ENCODE data around the gene MAPK4. TPM values are rescaled to one million over a fixed set of nuclear protein-coding genes. Genes with fewer than 3 reads are reported as not detected.

Gene MAPK4
- polyA plus RNA-seq, 1 donor: 1.5 TPM

DNA sequence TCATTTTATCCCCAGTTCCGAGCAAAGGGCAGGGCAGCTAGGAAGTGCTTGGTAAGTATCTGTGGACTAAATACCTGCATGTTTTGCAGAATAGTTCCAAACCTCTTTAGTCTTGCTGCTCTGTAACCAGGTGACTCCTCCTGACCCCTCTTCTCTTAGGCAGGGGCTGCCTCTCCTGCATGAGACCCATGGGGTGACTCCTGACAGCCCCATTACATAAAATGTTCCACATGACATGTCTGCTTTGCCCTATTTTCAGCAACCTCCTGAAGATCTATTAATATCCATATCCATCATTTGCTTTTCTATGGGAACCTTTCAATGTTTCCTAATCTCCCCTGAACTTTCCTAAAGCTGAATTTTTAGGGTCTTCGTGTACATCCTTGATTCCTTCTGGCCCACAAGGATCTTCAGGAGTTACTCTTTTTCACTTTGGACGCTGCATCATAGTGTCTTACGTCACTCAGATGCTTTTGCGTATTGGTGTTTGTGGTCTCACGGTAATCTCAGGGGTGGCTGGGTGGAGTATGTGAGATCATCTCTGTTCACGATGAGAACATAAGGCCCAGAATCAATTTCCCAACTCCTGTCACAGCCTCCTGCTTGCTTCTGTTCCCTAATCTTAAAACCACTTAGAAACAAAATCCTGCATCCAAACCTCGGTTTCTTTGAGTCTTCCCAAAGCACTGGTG, 76.6 kb downstream of the MAPK4 start:
- no peak for DNase-seq
- Histone ChIP-seq H3K4me3 (ENCODE audit: low read length) (no peak overlapping the region), H3K27ac (ENCODE audit: low read length) (no peak overlapping the region), H3K4me1 (ENCODE audit: control insufficient read depth, insufficient read depth, low read length) (no peaks in the 10 kb centered on the region), H3K9me3 (ENCODE audit: control insufficient read depth, low read depth, low read length) (no peaks in the 10 kb centered on the region), H3K27me3 (ENCODE audit: control insufficient read depth, insufficient read depth, low read length) (no peaks in the 10 kb centered on the region), H3K36me3 (ENCODE audit: control insufficient read depth, insufficient read depth, low read length) (no peaks in the 10 kb centered on the region)
- 100% methylated on average over 1 of the region's 8 CpGs for WGBS (ENCODE audit: insufficient coverage, low lambda C conversion rate)

- Histone ChIP-seq H3K27me3 (ENCODE audit: control insufficient read depth, insufficient read depth, low read length) (no peaks in the 10 kb centered on the region), H3K36me3 (ENCODE audit: control insufficient read depth, insufficient read depth, low read length) (no peaks in the 10 kb centered on the region), H3K27ac (ENCODE audit: low read length) (no peak overlapping the region), H3K4me1 (ENCODE audit: control insufficient read depth, insufficient read depth, low read length) (no peaks in the 10 kb centered on the region), H3K9me3 (ENCODE audit: control insufficient read depth, low read depth, low read length) (no peaks in the 10 kb centered on the region), H3K4me3 (ENCODE audit: low read length) (no peak overlapping the region)
- 80% methylated on average over 1 of the region's 10 CpGs for WGBS (ENCODE audit: insufficient coverage, low lambda C conversion rate)
- DNase-seq: no peak
Observed at GRCh38 chr18:50638016-50638883, 78.4 kb downstream of the MAPK4 start.

DNA sequence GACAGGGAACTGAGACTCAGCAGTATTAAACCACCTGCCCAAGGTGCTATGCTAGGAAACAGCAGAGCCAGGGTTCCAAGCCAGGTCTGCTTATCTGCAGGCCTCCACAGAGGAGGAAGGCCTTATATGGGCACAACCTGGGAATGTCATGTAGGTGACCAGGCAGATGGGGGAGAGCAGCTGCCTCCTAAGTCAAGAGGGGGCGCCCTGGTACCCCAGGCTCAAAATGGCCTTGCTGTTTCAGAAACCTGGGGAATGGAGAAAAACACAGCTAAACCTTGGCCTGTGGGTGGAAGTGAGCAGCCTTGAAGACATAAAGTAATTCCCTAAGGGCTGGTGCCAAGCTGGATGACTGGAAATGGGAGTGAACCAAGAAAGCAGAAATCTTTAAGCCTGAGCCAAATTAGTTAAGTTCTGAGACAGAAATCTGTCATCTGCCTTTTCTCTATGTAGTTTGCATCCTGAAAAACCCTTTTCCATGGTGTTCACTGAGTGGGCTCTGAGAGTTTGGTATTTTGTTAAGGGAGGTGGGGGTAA, 79.1 kb downstream of the MAPK4 start:
- H3K4me3 ChIP-seq (ENCODE audit: low read length): no peak overlapping the region
- DNase-seq: no peak
- H3K27ac ChIP-seq (ENCODE audit: low read length): no peak overlapping the region
- no peaks in the 10 kb centered on the region for H3K4me1 ChIP-seq (ENCODE audit: control insufficient read depth, insufficient read depth, low read length)
- no CpG with 5 or more reads among the region's 1 CpG for WGBS (ENCODE audit: insufficient coverage, low lambda C conversion rate)
- H3K36me3 ChIP-seq (ENCODE audit: control insufficient read depth, insufficient read depth, low read length): no peaks in the 10 kb centered on the region
- H3K27me3 ChIP-seq (ENCODE audit: control insufficient read depth, insufficient read depth, low read length): no peaks in the 10 kb centered on the region
- H3K9me3 ChIP-seq (ENCODE audit: control insufficient read depth, low read depth, low read length): no peaks in the 10 kb centered on the region

DNA sequence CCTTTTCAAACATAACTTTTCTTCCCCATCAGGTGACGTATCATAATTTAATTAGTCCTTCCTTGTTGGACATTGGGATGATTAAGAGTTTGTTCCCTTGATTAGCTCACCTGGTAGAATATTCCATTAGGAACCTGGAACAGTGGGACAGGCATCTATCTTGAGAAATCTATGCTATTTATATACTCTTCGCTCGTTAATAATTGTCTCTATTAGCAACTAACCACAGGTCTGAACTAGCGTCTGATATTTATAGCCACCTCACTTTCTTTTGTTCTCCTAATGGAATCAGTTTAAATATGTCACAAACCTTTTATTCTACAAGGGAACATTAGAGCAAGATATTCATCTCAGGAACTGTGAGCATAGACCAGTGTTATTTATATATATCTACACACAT, 79.8 kb downstream of the MAPK4 start:
- Histone ChIP-seq H3K4me3 (ENCODE audit: low read length) (no peak overlapping the region), H3K9me3 (ENCODE audit: control insufficient read depth, low read depth, low read length) (no peaks in the 10 kb centered on the region), H3K27me3 (ENCODE audit: control insufficient read depth, insufficient read depth, low read length) (no peaks in the 10 kb centered on the region), H3K36me3 (ENCODE audit: control insufficient read depth, insufficient read depth, low read length) (no peaks in the 10 kb centered on the region), H3K27ac (ENCODE audit: low read length) (no peak overlapping the region), H3K4me1 (ENCODE audit: control insufficient read depth, insufficient read depth, low read length) (no peaks in the 10 kb centered on the region)
- 91% methylated on average over 4 of the region's 4 CpGs for WGBS (ENCODE audit: insufficient coverage, low lambda C conversion rate)
- DNase-seq: no peak

- Histone ChIP-seq H3K4me1 (ENCODE audit: control insufficient read depth, insufficient read depth, low read length) (no peaks in the 10 kb centered on the region), H3K36me3 (ENCODE audit: control insufficient read depth, insufficient read depth, low read length) (no peaks in the 10 kb centered on the region), H3K27me3 (ENCODE audit: control insufficient read depth, insufficient read depth, low read length) (no peaks in the 10 kb centered on the region), H3K4me3 (ENCODE audit: low read length) (no peak overlapping the region), H3K27ac (ENCODE audit: low read length) (no peak overlapping the region), H3K9me3 (ENCODE audit: control insufficient read depth, low read depth, low read length) (no peaks in the 10 kb centered on the region)
- DNase-seq: no peak
- no CpG with 5 or more reads among the region's 2 CpGs for WGBS (ENCODE audit: insufficient coverage, low lambda C conversion rate)
Observed at GRCh38 chr18:50642439-50642838, 82.6 kb downstream of the MAPK4 start.

GRCh38 chr18:50644146-50644545, 84.3 kb downstream of the MAPK4 start:
- Histone ChIP-seq H3K4me1 (ENCODE audit: control insufficient read depth, insufficient read depth, low read length) (no peaks in the 10 kb centered on the region), H3K4me3 (ENCODE audit: low read length) (no peak overlapping the region), H3K9me3 (ENCODE audit: control insufficient read depth, low read depth, low read length) (no peaks in the 10 kb centered on the region), H3K27me3 (ENCODE audit: control insufficient read depth, insufficient read depth, low read length) (no peaks in the 10 kb centered on the region), H3K27ac (ENCODE audit: low read length) (no peak overlapping the region), H3K36me3 (ENCODE audit: control insufficient read depth, insufficient read depth, low read length) (no peaks in the 10 kb centered on the region)
- DNase-seq: peak in 1 of 2 donors; percentile 29
- WGBS (ENCODE audit: insufficient coverage, low lambda C conversion rate): no CpG with 5 or more reads among the region's 1 CpG

- DNase-seq: no peak
- H3K9me3 ChIP-seq (ENCODE audit: control insufficient read depth, low read depth, low read length): no peaks in the 10 kb centered on the region
- 40% methylated on average over 1 of the region's 10 CpGs for WGBS (ENCODE audit: insufficient coverage, low lambda C conversion rate)
- no peaks in the 10 kb centered on the region for H3K36me3 ChIP-seq (ENCODE audit: control insufficient read depth, insufficient read depth, low read length)
- no peak overlapping the region for H3K27ac ChIP-seq (ENCODE audit: low read length)
- H3K27me3 ChIP-seq (ENCODE audit: control insufficient read depth, insufficient read depth, low read length): no peaks in the 10 kb centered on the region
- no peaks in the 10 kb centered on the region for H3K4me1 ChIP-seq (ENCODE audit: control insufficient read depth, insufficient read depth, low read length)
- H3K4me3 ChIP-seq (ENCODE audit: low read length): no peak overlapping the region
Observed at GRCh38 chr18:50644807-50645206, 84.9 kb downstream of the MAPK4 start.

DNA sequence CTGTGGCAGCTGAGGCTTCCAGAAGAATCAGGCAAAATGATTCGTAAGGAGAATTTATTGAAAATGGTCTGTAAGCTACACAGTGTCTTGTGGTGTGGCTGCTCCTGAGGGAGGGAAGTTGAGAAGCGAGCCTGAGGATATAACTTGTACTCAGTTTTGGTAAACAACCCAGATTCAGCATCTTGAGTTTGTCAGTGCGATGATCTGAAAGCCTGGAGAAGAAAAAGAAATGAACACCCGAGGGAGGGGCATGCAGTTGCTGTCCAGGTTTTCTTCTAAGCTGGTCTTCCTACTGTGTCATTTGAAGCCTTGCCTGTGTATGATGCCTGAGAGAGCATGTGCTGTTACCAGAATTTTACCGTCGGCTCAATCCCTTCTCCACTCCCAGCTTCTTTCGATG, 87.3 kb downstream of the MAPK4 start:
- H3K9me3 ChIP-seq (ENCODE audit: control insufficient read depth, low read depth, low read length): no peaks in the 10 kb centered on the region
- H3K4me1 ChIP-seq (ENCODE audit: control insufficient read depth, insufficient read depth, low read length): no peaks in the 10 kb centered on the region
- H3K36me3 ChIP-seq (ENCODE audit: control insufficient read depth, insufficient read depth, low read length): no peaks in the 10 kb centered on the region
- no peak overlapping the region for H3K4me3 ChIP-seq (ENCODE audit: low read length)
- no peak overlapping the region for H3K27ac ChIP-seq (ENCODE audit: low read length)
- DNase-seq: no peak
- 78% methylated on average over 5 of the region's 7 CpGs for WGBS (ENCODE audit: insufficient coverage, low lambda C conversion rate)
- no peaks in the 10 kb centered on the region for H3K27me3 ChIP-seq (ENCODE audit: control insufficient read depth, insufficient read depth, low read length)

- Histone ChIP-seq H3K36me3 (ENCODE audit: control insufficient read depth, insufficient read depth, low read length) (no peaks in the 10 kb centered on the region), H3K4me3 (ENCODE audit: low read length) (no peak overlapping the region), H3K9me3 (ENCODE audit: control insufficient read depth, low read depth, low read length) (no peaks in the 10 kb centered on the region), H3K4me1 (ENCODE audit: control insufficient read depth, insufficient read depth, low read length) (no peaks in the 10 kb centered on the region), H3K27me3 (ENCODE audit: control insufficient read depth, insufficient read depth, low read length) (no peaks in the 10 kb centered on the region), H3K27ac (ENCODE audit: low read length) (no peak overlapping the region)
- no peak for DNase-seq
Observed at GRCh38 chr18:50647792-50648191, 87.9 kb downstream of the MAPK4 start.

DNA sequence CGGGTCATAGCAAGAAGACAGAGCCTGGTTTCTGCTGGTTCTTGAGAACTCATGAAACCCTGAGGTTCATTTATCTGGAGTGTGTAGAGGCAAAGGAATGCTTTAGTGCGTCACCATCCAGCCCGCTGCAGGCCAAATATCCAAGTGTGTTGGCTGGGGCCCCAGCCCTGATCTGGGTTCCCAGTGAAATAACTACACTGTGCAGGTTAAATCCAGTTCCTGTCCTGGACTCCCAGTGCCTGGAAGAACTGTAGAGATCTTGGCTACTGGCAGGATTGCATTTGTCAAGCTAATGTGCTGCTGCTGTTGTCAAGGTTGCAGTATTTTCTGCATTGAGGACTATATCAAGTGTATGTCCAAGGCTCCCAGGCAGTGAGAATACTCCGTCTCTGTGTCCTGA, 89.9 kb downstream of the MAPK4 start:
- DNase-seq: no peak
- Histone ChIP-seq H3K27me3 (ENCODE audit: control insufficient read depth, insufficient read depth, low read length) (no peaks in the 10 kb centered on the region), H3K4me3 (ENCODE audit: low read length) (no peak overlapping the region), H3K36me3 (ENCODE audit: control insufficient read depth, insufficient read depth, low read length) (no peaks in the 10 kb centered on the region), H3K4me1 (ENCODE audit: control insufficient read depth, insufficient read depth, low read length) (peaks cover 18% of the 10 kb centered on the region), H3K27ac (ENCODE audit: low read length) (no peak overlapping the region), H3K9me3 (ENCODE audit: control insufficient read depth, low read depth, low read length) (no peaks in the 10 kb centered on the region)
- no CpG with 5 or more reads among the region's 4 CpGs for WGBS (ENCODE audit: insufficient coverage, low lambda C conversion rate)
